Measurements from ENCODE around the gene TESPA1. TPM values are rescaled to one million over a fixed set of nuclear protein-coding genes. Genes with fewer than 3 reads are reported as not detected.

TESPA1 gene
- total and polyA plus RNA-seq, 4 experiments from 2014 or later = 105 to 287 (median 243) TPM

DNA sequence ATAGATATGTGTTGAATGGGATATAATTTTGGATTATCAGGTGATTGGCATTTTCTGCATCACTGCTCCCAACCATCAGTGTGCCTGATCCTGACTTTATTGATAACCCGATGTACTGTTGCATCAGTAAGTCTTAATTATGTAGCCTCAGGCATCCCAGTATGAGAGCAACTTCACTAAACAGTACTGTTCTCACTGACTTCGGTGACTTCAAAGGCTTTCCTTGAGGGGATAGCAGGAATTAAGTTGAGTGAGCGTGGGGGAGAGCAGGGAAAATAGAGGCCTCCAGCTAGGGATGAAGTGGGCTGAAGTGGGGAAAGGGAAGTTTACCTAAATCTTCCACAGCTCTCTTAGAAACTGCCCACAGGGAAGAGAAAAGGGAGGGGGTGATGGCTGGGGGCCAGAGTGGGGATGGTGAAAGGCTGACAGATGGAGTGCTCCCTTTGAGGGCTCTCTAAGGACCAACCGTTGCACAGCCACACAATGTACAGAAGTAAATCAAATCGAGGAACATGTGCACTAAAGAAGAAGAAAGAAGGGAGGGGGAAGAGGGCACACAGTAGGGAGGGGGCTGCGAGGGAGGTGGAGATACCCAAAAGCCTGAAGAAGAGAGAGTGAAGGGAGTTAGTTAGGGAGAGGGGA, 24.5 kb upstream of the TESPA1 start:
- CTCF ChIA-PET (ENCODE audit: partially characterized antibody) = interaction anchor here (1.0 to 3.5 kb wide), 4 partner anchors 11 to 63 kb away, joined by 3 to 17 read pairs (median 6); no protein-coding TSS in a partner anchor
- Mint-ChIP-seq H3K4me3 (no peak overlapping the region), H3K27ac (no peak overlapping the region), H3K36me3 (peaks cover 6 to 27% of the 10 kb centered on the region in 2 donors), H3K4me1 (no peaks in the 10 kb centered on the region), H3K27me3 (peaks cover 2 to 5% of the 10 kb centered on the region in 2 donors), H3K9me3 (peaks cover 0 to 26% (median 16%) of the 10 kb centered on the region in 8 donors)
- H3K36me3 ChIP-seq (ENCODE audit: insufficient read depth, low read length) = no peaks in the 10 kb centered on the region
- no peaks in the 10 kb centered on the region for H3K9me3 ChIP-seq (ENCODE audit: control insufficient read depth in 1 of 2, low read length in 2 of 2)
- POLR2A ChIA-PET (ENCODE audit: partially characterized antibody) = no interaction called here
- H3K4me1 ChIP-seq (ENCODE audit: insufficient read depth, low read length) = no peaks in the 10 kb centered on the region
- intact Hi-C loops (cut with micrococcal nuclease) = no loop called here
- no peak overlapping the region for H3K27ac ChIP-seq (ENCODE audit: low read depth, low read length)
- no peaks in the 10 kb centered on the region for H3K27me3 ChIP-seq (ENCODE audit: insufficient read depth, low read length)
- DNase-seq = no peak
- H3K4me3 ChIP-seq (ENCODE audit: low read length in 2 of 2) = no peak overlapping the region

GRCh38 chr12:55002355-55002754, 17.8 kb upstream of the TESPA1 start:
- H3K27me3 ChIP-seq (ENCODE audit: insufficient read depth, low read length) = no peaks in the 10 kb centered on the region
- H3K36me3 ChIP-seq (ENCODE audit: insufficient read depth, low read length) = no peaks in the 10 kb centered on the region
- H3K27ac ChIP-seq (ENCODE audit: low read depth, low read length) = no peak overlapping the region
- H3K27ac Mint-ChIP-seq = no peak overlapping the region
- no peak overlapping the region for H3K4me3 Mint-ChIP-seq
- no peak overlapping the region for H3K4me3 ChIP-seq (ENCODE audit: low read length in 2 of 2)
- peaks cover 6 to 25% of the 10 kb centered on the region in 2 donors for H3K36me3 Mint-ChIP-seq
- ChIA-PET CTCF (ENCODE audit: partially characterized antibody) (interaction anchor here (2.8 to 13.7 kb wide), 2 partner anchors 9 to 69 kb away, joined by 12 to 751 read pairs; no protein-coding TSS in a partner anchor), POLR2A (ENCODE audit: partially characterized antibody) (interaction anchor here (1.0 kb wide), 1 partner anchor 11 kb away, joined by 4 read pairs; no protein-coding TSS in a partner anchor)
- no peak for DNase-seq
- peaks cover 6 to 17% (median 8%) of the 10 kb centered on the region in 4 donors for H3K4me1 Mint-ChIP-seq
- no peaks in the 10 kb centered on the region for H3K27me3 Mint-ChIP-seq
- H3K9me3 Mint-ChIP-seq = peaks cover 0 to 13% (median 4%) of the 10 kb centered on the region in 8 donors
- intact Hi-C loops (cut with micrococcal nuclease) = no loop called here
- peaks cover 6% of the 10 kb centered on the region for H3K4me1 ChIP-seq (ENCODE audit: insufficient read depth, low read length)
- H3K9me3 ChIP-seq (ENCODE audit: control insufficient read depth in 1 of 2, low read length in 2 of 2) = no peaks in the 10 kb centered on the region

GRCh38 chr12:55001198-55001868, 16.8 kb upstream of the TESPA1 start:
- no peaks in the 10 kb centered on the region for H3K27me3 ChIP-seq (ENCODE audit: insufficient read depth, low read length)
- no peaks in the 10 kb centered on the region for H3K36me3 ChIP-seq (ENCODE audit: insufficient read depth, low read length)
- peaks cover 6 to 17% (median 8%) of the 10 kb centered on the region in 4 donors for H3K4me1 Mint-ChIP-seq
- H3K27me3 Mint-ChIP-seq = no peaks in the 10 kb centered on the region
- H3K27ac ChIP-seq (ENCODE audit: low read depth, low read length) = no peak overlapping the region
- intact Hi-C loops (cut with micrococcal nuclease) = no loop called here
- no peak overlapping the region for H3K4me3 ChIP-seq (ENCODE audit: low read length in 2 of 2)
- no peak for DNase-seq
- ChIA-PET POLR2A (ENCODE audit: partially characterized antibody) (interaction anchor here (1.0 to 1.3 kb wide), 2 partner anchors 10 to 21 kb away, joined by 3 to 4 read pairs; no protein-coding TSS in a partner anchor), CTCF (ENCODE audit: partially characterized antibody) (interaction anchor here (1.1 to 13.7 kb wide), 3 partner anchors 8 to 70 kb away, joined by 3 to 751 read pairs (median 12); no protein-coding TSS in a partner anchor)
- peak overlapping the region in 1 of 8 donors; percentile 24 for H3K4me3 Mint-ChIP-seq
- no peaks in the 10 kb centered on the region for H3K9me3 ChIP-seq (ENCODE audit: control insufficient read depth in 1 of 2, low read length in 2 of 2)
- peaks cover 6% of the 10 kb centered on the region for H3K4me1 ChIP-seq (ENCODE audit: insufficient read depth, low read length)
- H3K27ac Mint-ChIP-seq = peak overlapping the region in 4 of 7 donors; percentile 10 to 81 (median 22)
- peaks cover 0 to 22% of the 10 kb centered on the region in 2 donors for H3K36me3 Mint-ChIP-seq
- peaks cover 0 to 5% (median under 1%) of the 10 kb centered on the region in 8 donors for H3K9me3 Mint-ChIP-seq

DNA sequence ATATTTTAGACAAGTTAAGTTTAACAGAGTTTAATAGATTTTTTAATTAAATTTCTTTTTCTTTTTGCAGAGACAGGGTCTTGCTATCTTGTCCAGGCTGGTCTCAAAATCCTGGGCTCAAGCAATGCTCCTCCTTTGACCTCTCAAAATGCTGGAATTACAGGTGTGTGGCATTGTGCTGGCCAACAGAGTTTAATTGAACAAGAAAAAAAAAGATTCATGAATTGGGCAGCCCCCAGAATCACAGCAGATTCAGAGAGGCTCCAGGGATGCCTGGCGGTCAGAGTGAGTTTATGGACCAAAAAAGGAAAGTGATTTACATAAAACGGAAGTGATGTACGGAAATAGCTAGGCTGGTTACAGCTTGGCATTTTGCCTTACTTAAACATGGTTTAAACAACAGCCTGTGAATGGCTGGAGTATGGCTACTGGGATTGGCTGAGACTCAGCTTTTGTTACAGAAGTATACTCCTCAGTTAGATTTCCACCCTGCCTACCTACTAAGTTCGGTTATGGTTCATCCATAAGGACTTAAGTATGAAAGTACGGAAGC, 14.5 kb upstream of the TESPA1 start:
- H3K4me1 Mint-ChIP-seq = peaks cover 6 to 17% (median 8%) of the 10 kb centered on the region in 4 donors
- H3K4me3 Mint-ChIP-seq = no peak overlapping the region
- no peaks in the 10 kb centered on the region for H3K27me3 ChIP-seq (ENCODE audit: insufficient read depth, low read length)
- no peak for DNase-seq
- no peaks in the 10 kb centered on the region for H3K36me3 ChIP-seq (ENCODE audit: insufficient read depth, low read length)
- H3K9me3 Mint-ChIP-seq = no peaks in the 10 kb centered on the region
- H3K27me3 Mint-ChIP-seq = no peaks in the 10 kb centered on the region
- ChIA-PET POLR2A (ENCODE audit: partially characterized antibody) (no interaction called here), CTCF (ENCODE audit: partially characterized antibody) (interaction anchor here (0.6 to 13.7 kb wide), 3 partner anchors 72 to 1222 kb away, joined by 4 to 751 read pairs (median 101); no protein-coding TSS in a partner anchor)
- H3K4me3 ChIP-seq (ENCODE audit: low read length in 2 of 2) = no peak overlapping the region
- no peak overlapping the region for H3K27ac ChIP-seq (ENCODE audit: low read depth, low read length)
- peaks cover 0 to 5% of the 10 kb centered on the region in 2 donors for H3K36me3 Mint-ChIP-seq
- intact Hi-C loops (cut with micrococcal nuclease) = no loop called here
- peak overlapping the region in 2 of 7 donors; percentile 9 to 87 for H3K27ac Mint-ChIP-seq
- H3K9me3 ChIP-seq (ENCODE audit: control insufficient read depth in 1 of 2, low read length in 2 of 2) = no peaks in the 10 kb centered on the region
- peaks cover 6% of the 10 kb centered on the region for H3K4me1 ChIP-seq (ENCODE audit: insufficient read depth, low read length)

DNA sequence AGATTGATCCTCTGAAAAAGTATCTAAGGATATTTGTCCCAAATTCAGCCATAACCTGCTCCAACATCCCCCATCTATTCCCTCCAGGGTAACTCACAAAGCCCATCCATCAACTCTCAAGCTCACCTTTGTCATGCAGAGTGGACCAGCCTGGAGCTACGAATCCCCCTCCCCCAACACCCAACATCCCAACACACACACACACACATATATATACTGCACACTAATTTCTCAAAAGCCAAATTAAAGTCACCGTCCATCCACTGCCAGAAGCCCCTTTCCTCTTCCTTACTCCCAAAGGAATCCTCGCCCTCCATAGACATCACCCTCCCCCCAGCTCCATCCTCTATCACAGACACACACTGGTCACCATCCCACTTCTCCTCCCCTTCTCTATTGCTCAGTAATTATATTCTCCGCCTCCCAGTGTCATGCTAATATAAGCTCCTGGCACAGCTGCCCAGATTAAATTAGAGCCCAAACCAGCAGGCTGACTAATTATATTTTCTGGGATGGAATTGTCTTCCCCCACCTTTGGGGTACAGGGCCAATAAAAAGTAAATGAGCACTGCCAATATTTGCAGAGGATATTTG, 13.5 kb upstream of the TESPA1 start:
- Histone ChIP-seq H3K4me3 (ENCODE audit: low read length in 2 of 2) (no peak overlapping the region), H3K9me3 (ENCODE audit: control insufficient read depth in 1 of 2, low read length in 2 of 2) (no peaks in the 10 kb centered on the region), H3K4me1 (ENCODE audit: insufficient read depth, low read length) (peaks cover 8% of the 10 kb centered on the region), H3K36me3 (ENCODE audit: insufficient read depth, low read length) (no peaks in the 10 kb centered on the region), H3K27ac (ENCODE audit: low read depth, low read length) (no peak overlapping the region), H3K27me3 (ENCODE audit: insufficient read depth, low read length) (no peaks in the 10 kb centered on the region)
- no peak overlapping the region for H3K4me3 Mint-ChIP-seq
- no peak for DNase-seq
- intact Hi-C loops (cut with micrococcal nuclease) = no loop called here
- ChIA-PET CTCF (ENCODE audit: partially characterized antibody) (interaction anchor here (0.8 to 13.7 kb wide), 11 partner anchors 10 to 297 kb away, joined by 3 to 751 read pairs (median 4); partner anchors contain the start of genes MUCL1 and TESPA1), POLR2A (ENCODE audit: partially characterized antibody) (interaction anchor here (0.9 to 1.0 kb wide), 2 partner anchors 12 to 70 kb away, joined by 3 read pairs; no protein-coding TSS in a partner anchor)
- no peaks in the 10 kb centered on the region for H3K9me3 Mint-ChIP-seq
- H3K4me1 Mint-ChIP-seq = peaks cover 10 to 17% (median 12%) of the 10 kb centered on the region in 4 donors
- H3K27me3 Mint-ChIP-seq = no peaks in the 10 kb centered on the region
- no peak overlapping the region for H3K27ac Mint-ChIP-seq
- no peaks in the 10 kb centered on the region for H3K36me3 Mint-ChIP-seq

- intact Hi-C loops (cut with micrococcal nuclease) = no loop called here
- ChIA-PET POLR2A (ENCODE audit: partially characterized antibody) (interaction anchor here (1.3 to 1.4 kb wide), 2 partner anchors 76 kb away, joined by 3 to 4 read pairs; no protein-coding TSS in a partner anchor), CTCF (ENCODE audit: partially characterized antibody) (interaction anchor here (0.8 to 13.7 kb wide), 5 partner anchors 12 to 254 kb away, joined by 3 to 751 read pairs (median 64); partner anchors contain the start of genes MUCL1 and TESPA1)
- peak overlapping the region in 1 of 7 donors; percentile 38 for H3K27ac Mint-ChIP-seq
- no peaks in the 10 kb centered on the region for H3K27me3 ChIP-seq (ENCODE audit: insufficient read depth, low read length)
- H3K27ac ChIP-seq (ENCODE audit: low read depth, low read length) = no peak overlapping the region
- H3K9me3 Mint-ChIP-seq = no peaks in the 10 kb centered on the region
- DNase-seq = no peak
- H3K4me3 Mint-ChIP-seq = no peak overlapping the region
- H3K4me3 ChIP-seq (ENCODE audit: low read length in 2 of 2) = no peak overlapping the region
- peaks cover 0 to under 1% of the 10 kb centered on the region in 2 donors for H3K36me3 Mint-ChIP-seq
- peaks cover 18% of the 10 kb centered on the region for H3K4me1 ChIP-seq (ENCODE audit: insufficient read depth, low read length)
- H3K36me3 ChIP-seq (ENCODE audit: insufficient read depth, low read length) = no peaks in the 10 kb centered on the region
- H3K27me3 Mint-ChIP-seq = no peaks in the 10 kb centered on the region
- no peaks in the 10 kb centered on the region for H3K9me3 ChIP-seq (ENCODE audit: control insufficient read depth in 1 of 2, low read length in 2 of 2)
- peaks cover 14 to 24% (median 19%) of the 10 kb centered on the region in 4 donors for H3K4me1 Mint-ChIP-seq
Observed at GRCh38 chr12:54996205-54996604, 11.6 kb upstream of the TESPA1 start.
